B cell (primary cell): ENCODE measurements around the gene EYS. TPM values are rescaled to one million over a fixed set of nuclear protein-coding genes. Genes with fewer than 3 reads are reported as not detected.

ENCODE experiments used
- ATAC-seq: fragments of 200-7000 bp; cut with Tn5 transposase; one replicate; pipeline ENCODE4 v1.10.0; 2021; ENCODE audit warnings: low read depth, mild to moderate bottlenecking, moderate number of reproducible peaks, moderate library complexity
- CTCF ChIA-PET: fragments of 350-600 bp; sonication (Branson Sonifier 250); formaldehyde crosslinking; loops from one replicate; lab custom pipeline; 2021; ENCODE audit warnings: antibody characterized with exemption, inconsistent platforms; lab: Charles Lee
- POLR2A ChIA-PET: fragments of 350-600 bp; sonication (Branson Sonifier 250); formaldehyde crosslinking; loops from one replicate; lab custom pipeline; 2021; ENCODE audit warnings: antibody characterized with exemption; lab: Charles Lee
- DNase-seq: peaks from one replicate; pipeline ENCODE4 v3.0.0; 2013
- H2AFZ ChIP-seq: 2 replicates; pipeline ENCODE4 v1.6.1; 2012; ENCODE audit warnings: mild to moderate bottlenecking, low read depth, low read length; ENCODE audit not compliant: insufficient read depth, poor library complexity, severe bottlenecking
- H3K27ac ChIP-seq, 2 donors: 1 replicate in 1 of 2; 2 replicates in 1 of 2; pipeline ENCODE4 v1.5.1; 2012 to 2013; ENCODE audit warnings: low read length in 2 of 2, mild to moderate bottlenecking in 2 of 2, moderate library complexity in 1 of 2
- H3K27me3 ChIP-seq, 4 experiments: fragments of 200-600 bp in 1 of 4; sonication (generic) in 1 of 4; replicated peaks in 1 of 4; 1 replicate in 2 of 4; 2 replicates in 2 of 4; pipeline versions ENCODE4 v1.6.1 to v1.7.0; 2013 to 2016; ENCODE audit warnings: low read length in 3 of 4, mild to moderate bottlenecking in 2 of 4, mixed read lengths in 1 of 4, moderate library complexity in 1 of 4; ENCODE audit not compliant: insufficient read depth in 4 of 4, control insufficient read depth in 3 of 4; ENCODE audit errors: control extremely low read depth in 1 of 4
- H3K36me3 ChIP-seq, 2 experiments: replicated peaks in 1 of 2; 1 replicate in 1 of 2; 2 replicates in 1 of 2; pipeline versions ENCODE4 v1.6.1 to v1.7.1; 2013; ENCODE audit warnings: low read length in 1 of 2; ENCODE audit not compliant: insufficient read depth in 2 of 2, control insufficient read depth in 1 of 2; ENCODE audit errors: control extremely low read depth in 1 of 2, extremely low read depth in 1 of 2
- H3K4me1 ChIP-seq, 2 donors: fragments of 200-600 bp in 1 of 2; sonication (generic) in 1 of 2; 1 replicate in 1 of 2; 2 replicates in 1 of 2; pipeline versions ENCODE4 v1.5.1 to v1.6.1; 2013 to 2017; ENCODE audit warnings: low read length in 2 of 2; ENCODE audit not compliant: control insufficient read depth in 2 of 2, insufficient read depth in 2 of 2
- H3K4me2 ChIP-seq: replicated peaks from 2 replicates; pipeline ENCODE3; 2012; ENCODE audit warnings: mild to moderate bottlenecking, low read depth, low read length; ENCODE audit not compliant: poor library complexity, severe bottlenecking
- H3K4me3 ChIP-seq, 5 experiments: fragments of 200-600 bp in 1 of 5; sonication (generic) in 1 of 5; 1 replicate in 3 of 5; 2 replicates in 2 of 5; pipeline versions ENCODE4 v1.5.1 to v1.7.0; 2011 to 2016; ENCODE audit warnings: low read length in 4 of 5, mild to moderate bottlenecking in 4 of 5, low read depth in 2 of 5, control low read depth in 1 of 5, moderate library complexity in 1 of 5; ENCODE audit not compliant: insufficient read depth in 1 of 5; ENCODE audit errors: control extremely low read depth in 1 of 5, extremely low read depth in 1 of 5
- H3K79me2 ChIP-seq: fragments of 200-600 bp; sonication (generic); one replicate; pipeline ENCODE4 v1.6.0; 2016; ENCODE audit warnings: low read length; ENCODE audit not compliant: control insufficient read depth, insufficient read depth
- H3K9ac ChIP-seq: fragments of 200-600 bp; sonication (generic); 2 replicates; pipeline ENCODE4 v1.6.1; 2017; ENCODE audit warnings: mild to moderate bottlenecking, low read length, moderate library complexity
- H3K9me3 ChIP-seq, 3 donors: one replicate each; pipeline versions ENCODE4 v1.6.1 to v1.7.1; 2013; ENCODE audit warnings: low read length in 2 of 3; ENCODE audit not compliant: control insufficient read depth in 2 of 3, insufficient read depth in 1 of 3; ENCODE audit errors: control extremely low read depth in 1 of 3
- H4K20me1 ChIP-seq: 2 replicates; pipeline ENCODE4 v1.6.0; 2012; ENCODE audit warnings: mild to moderate bottlenecking, low read length; ENCODE audit not compliant: insufficient read depth, control insufficient read depth, poor library complexity, severe bottlenecking
- H3K27ac Mint-ChIP-seq: one replicate; pipeline ENCODE4 v1.8.0; 2021; ENCODE audit warnings: mixed read lengths
- H3K27me3 Mint-ChIP-seq: one replicate; pipeline ENCODE4 v1.8.0; 2021; ENCODE audit warnings: mixed read lengths
- H3K4me1 Mint-ChIP-seq: one replicate; pipeline ENCODE4 v1.8.0; 2021; ENCODE audit warnings: mixed read lengths
- H3K4me3 Mint-ChIP-seq: one replicate; pipeline ENCODE4 v1.8.0; 2021; ENCODE audit warnings: mixed read lengths
- H3K9me3 Mint-ChIP-seq: one replicate; pipeline ENCODE4 v1.8.0; 2022; ENCODE audit warnings: mixed read lengths; ENCODE audit not compliant: insufficient read depth
- CTCF ChIP-seq: fragments of 200-600 bp; IDR thresholded peaks from one replicate; pipeline ENCODE4 v1.8.0; 2022; ENCODE audit warnings: antibody characterized with exemption, mild to moderate bottlenecking
- EZH2 ChIP-seq: IDR thresholded peaks from 2 replicates; pipeline ENCODE4 v1.6.1; 2012; ENCODE audit warnings: borderline replicate concordance, low read depth, mild to moderate bottlenecking, moderate library complexity, low read length; ENCODE audit not compliant: insufficient read depth, poor library complexity, severe bottlenecking
- WGBS: methylation state at CpG from one replicate; pipeline ENCODE4 v1.1.5; 2013; ENCODE audit warnings: missing lambda C conversion rate; ENCODE audit not compliant: insufficient coverage; 5-methylcytosine and 5-hydroxymethylcytosine counted together
- intact Hi-C: fragments of 100-400 bp; cut with micrococcal nuclease; formaldehyde crosslinking; loops from one replicate; pipeline ENCODE4 v1.10.0; 2022
- polyA plus RNA-seq: library from polyadenylated mRNA; depleted of rRNA; stranded (reverse); fragments of >200 nt; gene quantifications from 2 replicates; pipeline ENCODE4 v1.2.3, GENCODE V29; 2012
- total RNA-seq, 2 donors: library from RNA; stranded (reverse); fragments of 120-200 nt in 1 of 2; gene quantifications; 1 replicate in 1 of 2; 2 replicates in 1 of 2; pipeline versions ENCODE4 v1.2.3 to v1.2.4, GENCODE V29; 2013 to 2022

EYS gene
- total and polyA plus RNA-seq, 2 donors (not counting 1 experiment from before 2014, with no cell fraction given): not detected

GRCh38 chr6:64589961-64590360 is 1117.1 kb downstream of the EYS start:
- intact Hi-C loops: no loop called here
- Mint-ChIP-seq H3K27me3 (no peaks in the 10 kb centered on the region), H3K9me3 (peaks cover 2% of the 10 kb centered on the region), H3K4me3 (no peak overlapping the region), H3K27ac (no peak overlapping the region), H3K4me1 (no peaks in the 10 kb centered on the region)
- Histone ChIP-seq H4K20me1 (no peaks in the 10 kb centered on the region), H3K9me3 (no peaks in the 10 kb centered on the region), H3K27me3 (no peaks in the 10 kb centered on the region), H2AFZ (no peak overlapping the region), H3K4me3 (no peak overlapping the region), H3K4me1 (no peaks in the 10 kb centered on the region), H3K36me3 (no peaks in the 10 kb centered on the region), H3K9ac (no peak overlapping the region), H3K79me2 (no peaks in the 10 kb centered on the region), H3K27ac (no peak overlapping the region), H3K4me2 (no peak overlapping the region)
- ChIA-PET CTCF (no interaction called here), POLR2A (no interaction called here)
- 85% methylated on average over 3 of the region's 3 CpGs for WGBS
- DNase-seq: no peak
- no peak for ATAC-seq
- TF ChIP-seq EZH2: no peak
- TF ChIP-seq CTCF: no peak

GRCh38 chr6:64580346-64580745 is 1126.7 kb downstream of the EYS start:
- Histone ChIP-seq H3K9ac (no peak overlapping the region), H4K20me1 (no peaks in the 10 kb centered on the region), H3K4me1 (no peaks in the 10 kb centered on the region), H3K4me2 (no peak overlapping the region), H3K79me2 (no peaks in the 10 kb centered on the region), H3K27me3 (no peaks in the 10 kb centered on the region), H2AFZ (no peak overlapping the region), H3K9me3 (no peaks in the 10 kb centered on the region), H3K4me3 (no peak overlapping the region), H3K27ac (no peak overlapping the region), H3K36me3 (no peaks in the 10 kb centered on the region)
- H3K4me1 Mint-ChIP-seq: no peaks in the 10 kb centered on the region
- ATAC-seq (no peak), DNase-seq (no peak)
- no peaks in the 10 kb centered on the region for H3K27me3 Mint-ChIP-seq
- POLR2A ChIA-PET: no interaction called here
- peaks cover 3% of the 10 kb centered on the region for H3K9me3 Mint-ChIP-seq
- CTCF ChIA-PET: no interaction called here
- intact Hi-C loops: no loop called here
- H3K27ac Mint-ChIP-seq: no peak overlapping the region
- H3K4me3 Mint-ChIP-seq: no peak overlapping the region
- no peak for TF ChIP-seq CTCF
- WGBS: no CpG with 5 or more reads among the region's 1 CpG
